Stimulated activated memory B cell treated with anti-CD40 and anti-IgM and Interleukin-4, amounts not matched to agents 10 μg/mL and 1 μg/mL and 100 μg/mL, for 72 hours (primary cell): ENCODE data around the gene PPP1R13B.

Experiments used
- ATAC-seq: fragments of 150-1000 bp; cut with Tn5 transposase; 2 replicates; pipeline ENCODE4 v1.10.0; 2021
- H3K27ac Mint-ChIP-seq: one replicate; pipeline ENCODE4 v1.8.0; 2022; ENCODE audit warnings: mild to moderate bottlenecking, mixed read lengths
- H3K27me3 Mint-ChIP-seq: one replicate; pipeline ENCODE4 v1.8.0; 2022; ENCODE audit warnings: mixed read lengths
- H3K36me3 Mint-ChIP-seq: one replicate; pipeline ENCODE4 v1.8.0; 2022; ENCODE audit warnings: mixed read lengths
- H3K4me1 Mint-ChIP-seq: one replicate; pipeline ENCODE4 v1.8.0; 2022; ENCODE audit warnings: mixed read lengths
- H3K4me3 Mint-ChIP-seq: one replicate; pipeline ENCODE4 v1.8.0; 2022; ENCODE audit warnings: mild to moderate bottlenecking, moderate library complexity, mixed read lengths
- H3K9me3 Mint-ChIP-seq: one replicate; pipeline ENCODE4 v1.8.0; 2022; ENCODE audit warnings: mixed read lengths

PPP1R13B gene

DNA sequence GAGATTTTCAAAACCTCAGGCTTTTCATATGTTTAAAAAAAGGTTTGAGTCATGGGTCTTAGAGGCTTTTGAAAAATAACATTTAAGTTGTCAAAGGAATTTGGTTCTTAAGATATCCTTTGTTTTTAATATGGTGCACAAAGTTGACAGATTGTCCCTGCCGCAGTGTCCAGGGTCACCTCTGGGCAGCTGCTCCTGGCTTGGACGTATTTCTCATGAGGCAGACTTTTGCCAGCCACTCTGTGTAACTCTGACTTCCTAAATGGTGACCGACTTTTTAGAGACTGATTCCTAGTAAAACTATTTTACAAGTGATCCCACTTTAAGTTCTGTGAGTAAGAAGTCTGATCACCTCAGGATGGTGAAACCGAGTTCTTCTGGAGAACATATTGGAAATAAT lies 159.7 kb downstream of the PPP1R13B start:
- Mint-ChIP-seq H3K9me3 (no peaks in the 10 kb centered on the region), H3K27me3 (no peaks in the 10 kb centered on the region), H3K36me3 (peaks cover 29% of the 10 kb centered on the region), H3K4me3 (no peak overlapping the region), H3K27ac (no peak overlapping the region), H3K4me1 (peaks cover 44% of the 10 kb centered on the region)
- no peak for ATAC-seq

DNA sequence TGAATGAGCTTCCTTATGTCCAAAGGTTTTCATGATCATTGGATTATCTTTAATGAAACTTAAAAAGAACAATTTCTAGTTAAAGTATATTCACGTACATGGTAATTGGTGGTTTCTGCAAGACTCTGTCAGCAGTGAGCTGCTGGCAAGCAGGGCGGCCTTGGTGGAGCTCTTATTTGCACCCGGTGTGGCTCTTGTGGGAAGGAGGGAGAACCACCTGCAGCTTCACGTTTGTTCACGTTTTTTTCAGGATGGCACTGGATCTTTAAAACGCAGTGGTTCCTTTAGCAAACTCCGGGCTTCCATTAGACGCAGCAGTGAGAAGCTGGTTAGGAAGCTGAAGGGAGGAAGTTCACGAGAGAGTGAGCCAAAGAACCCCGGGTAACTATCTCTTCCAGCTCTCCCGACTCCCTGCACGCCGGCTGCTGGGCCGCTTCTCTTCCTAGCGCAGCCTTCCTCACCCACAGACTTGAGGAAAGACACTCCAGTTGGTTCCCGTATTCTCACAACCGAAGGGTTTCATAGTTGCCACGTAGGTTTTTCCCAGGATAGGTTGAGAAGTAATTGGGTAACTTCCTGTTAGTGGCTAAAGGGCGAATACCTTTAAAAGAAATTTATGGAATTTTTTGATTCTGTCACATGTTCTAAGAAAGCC lies 160.4 kb downstream of the PPP1R13B start:
- H3K36me3 Mint-ChIP-seq, result peaks cover 29% of the 10 kb centered on the region
- no peak overlapping the region for H3K4me3 Mint-ChIP-seq
- no peaks in the 10 kb centered on the region for H3K27me3 Mint-ChIP-seq
- H3K9me3 Mint-ChIP-seq, result no peaks in the 10 kb centered on the region
- H3K4me1 Mint-ChIP-seq, result peaks cover 37% of the 10 kb centered on the region
- H3K27ac Mint-ChIP-seq, result no peak overlapping the region
- no peak for ATAC-seq

DNA sequence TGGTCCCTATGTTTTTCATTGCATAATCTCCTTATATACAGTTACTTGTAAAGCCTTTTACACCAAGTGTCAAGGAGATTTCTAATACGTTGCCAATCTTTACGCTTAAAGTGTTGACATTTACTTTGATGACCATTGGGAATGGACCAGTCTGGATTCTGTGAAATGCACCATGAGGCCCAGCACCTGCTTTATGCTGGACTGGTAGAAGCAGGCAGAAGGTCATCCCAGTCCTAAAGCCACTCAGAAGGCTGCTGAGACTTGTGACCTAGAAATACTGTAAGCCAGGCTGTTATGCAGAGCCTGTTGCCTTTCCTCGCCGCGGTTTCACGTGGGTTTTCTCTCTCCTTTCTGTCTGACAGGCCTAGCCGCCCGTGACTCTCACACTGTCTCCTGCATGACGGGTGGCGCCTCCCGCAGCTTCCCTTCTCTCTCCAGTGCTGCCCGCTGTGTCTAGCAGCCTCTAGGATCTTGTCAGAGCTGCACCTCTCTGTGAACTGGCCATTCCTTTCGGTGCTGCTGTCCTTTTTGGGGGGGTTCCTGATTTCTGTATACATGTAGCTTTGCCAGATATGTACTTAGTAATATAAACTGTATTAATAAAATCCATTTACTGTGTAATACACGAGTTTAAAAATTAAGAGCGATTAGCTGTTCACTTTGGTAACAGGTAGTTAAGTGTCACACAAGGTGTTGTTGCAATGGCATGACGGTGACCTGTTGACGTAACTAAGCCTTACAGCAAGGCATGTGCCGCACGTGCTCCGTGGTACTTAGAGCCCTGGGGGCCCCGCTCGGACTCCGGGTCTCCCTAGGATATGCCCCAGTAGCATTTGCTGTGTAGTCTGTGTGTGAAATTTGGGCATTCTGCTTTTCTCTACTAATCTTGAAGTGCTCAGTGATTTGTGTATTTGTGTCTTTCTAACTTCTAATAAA lies 161.8 kb downstream of the PPP1R13B start:
- ATAC-seq, result no peak
- no peaks in the 10 kb centered on the region for H3K27me3 Mint-ChIP-seq
- H3K4me1 Mint-ChIP-seq, result peaks cover 23% of the 10 kb centered on the region
- H3K36me3 Mint-ChIP-seq, result peaks cover 29% of the 10 kb centered on the region
- no peaks in the 10 kb centered on the region for H3K9me3 Mint-ChIP-seq
- no peak overlapping the region for H3K27ac Mint-ChIP-seq
- H3K4me3 Mint-ChIP-seq, result no peak overlapping the region

GRCh38 chr14:103684871-103685270 lies 162.5 kb downstream of the PPP1R13B start:
- Mint-ChIP-seq H3K4me1 (peaks cover 18% of the 10 kb centered on the region), H3K4me3 (no peak overlapping the region), H3K27ac (no peak overlapping the region), H3K9me3 (no peaks in the 10 kb centered on the region), H3K36me3 (peaks cover 28% of the 10 kb centered on the region), H3K27me3 (no peaks in the 10 kb centered on the region)
- ATAC-seq, result no peak

DNA sequence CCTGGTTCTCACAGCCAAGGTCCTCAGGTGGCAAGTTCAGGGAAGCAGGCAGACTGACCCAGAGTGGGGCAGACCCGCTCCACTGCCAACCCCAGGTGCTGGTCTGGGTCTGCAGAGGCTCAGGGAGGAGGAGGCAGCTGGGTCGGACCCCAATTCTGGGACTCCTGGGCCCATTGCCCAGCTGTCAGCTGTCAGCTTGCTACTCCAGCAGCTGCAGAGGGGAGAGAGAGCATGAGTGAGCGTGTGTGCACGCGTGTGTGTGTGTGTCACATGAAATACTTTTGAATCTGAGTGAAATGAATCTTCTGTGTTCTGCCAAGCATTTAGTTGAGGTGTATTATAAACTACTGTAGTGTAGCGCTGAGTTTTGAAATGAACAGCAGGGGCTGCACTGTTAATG lies 162.9 kb downstream of the PPP1R13B start:
- no peak overlapping the region for H3K27ac Mint-ChIP-seq
- no peak overlapping the region for H3K4me3 Mint-ChIP-seq
- no peaks in the 10 kb centered on the region for H3K27me3 Mint-ChIP-seq
- no peaks in the 10 kb centered on the region for H3K9me3 Mint-ChIP-seq
- peaks cover 26% of the 10 kb centered on the region for H3K36me3 Mint-ChIP-seq
- no peak for ATAC-seq
- H3K4me1 Mint-ChIP-seq, result peaks cover 18% of the 10 kb centered on the region
